Cardiac septum (tissue), 1 donor: ENCODE data around the gene GNAQ. TPM values are rescaled to one million over a fixed set of nuclear protein-coding genes. Genes with fewer than 3 reads are reported as not detected.

Experiments
- DNase-seq: peaks from one replicate; pipeline ENCODE4 v3.0.0-alpha.2; 2020; ENCODE audit warnings: low spot score
- intact Hi-C: fragments of 100-400 bp; cut with DNase I; formaldehyde crosslinking; loops from one replicate; pipeline ENCODE4 v1.14.0; 2022
- total RNA-seq: library from RNA; stranded (reverse); fragmentation: NEBNext Ultra II Directional; extraction: Animal tissue kit (Norgen Biotek cat#: 25700); gene quantifications from one replicate; pipeline ENCODE4 v1.2.1, GENCODE V29; 2021
- donor health status: DM: no; HTN: no; CAD: no.

GNAQ gene
- total RNA-seq, 1 donor from 2014 or later, result 14.8 TPM

DNA sequence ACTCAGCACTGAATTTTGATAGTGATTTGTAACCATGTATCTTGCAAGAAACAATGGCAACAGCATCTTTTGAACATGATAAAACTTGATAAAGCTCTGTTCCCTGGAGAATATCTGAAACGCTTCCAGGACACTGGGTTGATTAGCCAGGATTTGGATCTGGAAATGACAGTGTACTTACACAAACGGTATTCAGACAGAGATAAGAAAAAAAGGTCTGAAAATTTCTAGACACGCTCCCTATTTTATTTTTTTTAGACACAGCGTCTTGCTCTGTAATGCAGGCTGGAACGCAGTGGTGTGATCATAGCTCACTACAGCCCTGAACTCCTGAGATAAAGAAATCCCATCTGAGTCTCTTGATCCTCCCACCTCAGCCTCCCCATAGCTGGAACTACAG lies 109.0 kb downstream of the GNAQ start:
- intact Hi-C loops, result no loop called here
- DNase-seq, result no peak

DNA sequence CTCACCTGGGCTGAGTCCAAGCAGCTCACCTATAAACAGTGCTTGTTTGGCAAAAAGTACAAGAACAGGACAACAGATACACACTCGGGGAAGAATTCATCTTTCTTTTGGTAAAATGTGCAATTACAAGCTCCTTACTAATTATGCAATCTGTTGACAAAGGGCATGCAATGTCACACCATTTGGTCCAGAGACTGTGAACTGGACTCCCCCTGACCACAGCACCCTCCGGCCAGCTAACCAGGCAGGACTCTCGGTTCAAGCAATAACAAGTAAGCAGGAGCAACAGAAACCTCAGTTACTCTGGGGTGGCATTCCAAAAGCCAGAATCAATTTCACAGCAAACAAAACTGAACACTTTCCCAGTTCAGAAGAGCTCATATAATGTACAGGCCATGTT lies 113.8 kb downstream of the GNAQ start:
- DNase-seq, result no peak
- intact Hi-C loops, result no loop called here

DNA sequence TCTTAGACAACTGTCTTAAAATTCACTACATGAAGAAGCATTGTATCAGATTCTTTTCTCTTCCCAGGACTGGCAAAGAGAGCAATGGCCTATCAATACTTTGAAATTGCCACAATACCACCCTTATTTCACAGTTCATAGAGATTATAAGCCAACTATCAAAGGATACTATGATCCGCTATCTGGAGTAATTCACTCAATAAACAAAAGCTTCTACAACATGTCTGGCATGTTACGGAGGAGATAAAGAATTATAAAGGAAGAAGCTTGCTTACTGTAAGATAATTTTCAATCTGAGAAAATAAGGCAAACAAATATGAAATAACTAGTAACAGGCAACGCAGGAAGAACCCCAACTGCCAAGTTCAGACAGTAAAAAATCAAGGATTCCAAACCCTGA lies 114.8 kb downstream of the GNAQ start:
- DNase-seq, result no peak
- intact Hi-C loops, result no loop called here

DNA sequence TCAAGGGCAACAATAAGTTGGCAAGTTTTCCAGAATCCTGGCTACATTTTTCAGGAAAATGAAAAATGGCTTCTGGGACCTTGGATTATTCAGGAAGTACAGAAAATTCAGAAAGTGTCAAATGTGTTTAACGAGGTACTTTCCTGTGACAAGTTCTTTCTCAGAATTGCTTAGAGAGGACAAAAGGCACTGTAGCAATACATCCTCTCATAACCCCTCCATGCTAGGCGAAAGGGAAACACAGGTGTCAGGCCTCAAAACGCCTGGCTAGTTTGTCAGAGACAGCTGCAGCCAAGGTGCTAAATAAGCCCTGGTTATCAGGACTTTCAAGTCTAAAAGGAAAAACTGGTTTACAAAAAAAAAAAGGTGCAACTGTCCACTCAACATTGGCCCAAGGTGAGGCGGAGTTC lies 115.2 kb downstream of the GNAQ start:
- intact Hi-C loops, result no loop called here
- no peak for DNase-seq

DNA sequence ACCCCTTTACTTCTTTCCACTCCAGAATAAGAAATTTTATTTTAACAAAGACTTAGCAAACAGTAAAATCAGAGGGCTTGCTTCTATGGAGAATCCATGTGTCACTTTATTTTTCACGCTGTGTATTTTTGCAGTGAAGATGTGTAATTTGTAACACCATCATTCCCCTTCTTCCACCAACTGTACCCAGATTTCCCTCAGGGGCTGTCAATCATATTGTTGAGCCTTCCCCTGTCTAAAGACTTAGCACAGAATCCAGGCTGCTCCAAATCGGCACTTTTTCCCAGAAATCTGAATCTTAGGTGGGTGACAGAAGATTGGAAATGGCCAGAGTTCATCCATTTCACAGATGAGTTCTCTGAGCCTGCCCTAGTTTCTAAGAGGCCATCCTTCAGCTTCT lies 115.9 kb downstream of the GNAQ start:
- intact Hi-C loops, result no loop called here
- DNase-seq, result no peak

DNA sequence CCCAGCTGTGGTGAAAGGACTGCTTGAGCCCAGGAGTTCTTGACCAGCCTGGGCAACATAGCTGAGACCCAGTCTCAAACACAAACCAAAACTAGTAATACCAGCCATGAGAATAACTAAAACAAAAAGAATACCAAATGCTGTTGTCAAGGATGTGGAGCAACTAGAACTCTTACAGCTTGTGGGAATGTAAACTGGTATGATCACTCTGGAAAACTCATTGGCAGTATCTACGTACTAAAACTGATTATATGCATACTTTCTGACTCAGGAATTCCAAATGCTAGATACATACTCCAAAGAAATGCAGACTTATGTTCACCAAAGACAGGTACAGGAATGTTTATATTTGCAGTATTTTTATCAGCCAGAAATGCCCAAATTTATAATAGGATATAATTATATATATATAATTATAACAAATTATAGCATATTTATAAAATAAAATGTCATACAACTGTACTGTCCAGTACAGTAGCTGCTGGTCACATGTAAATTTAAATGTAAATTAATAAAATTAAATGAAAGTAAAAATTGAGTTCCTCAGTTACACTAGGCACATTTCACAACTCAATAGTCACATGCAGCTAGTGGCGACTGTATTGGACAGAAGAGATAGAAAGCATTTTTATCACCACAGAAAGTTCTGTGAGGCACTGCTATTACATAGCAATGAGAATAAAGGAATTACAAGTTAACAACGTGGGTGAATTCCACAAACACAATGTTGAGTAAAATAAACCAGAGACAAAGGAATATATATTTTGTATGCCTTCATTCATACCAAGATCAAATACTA lies 118.5 kb downstream of the GNAQ start:
- DNase-seq, result no peak
- intact Hi-C loops, result no loop called here

DNA sequence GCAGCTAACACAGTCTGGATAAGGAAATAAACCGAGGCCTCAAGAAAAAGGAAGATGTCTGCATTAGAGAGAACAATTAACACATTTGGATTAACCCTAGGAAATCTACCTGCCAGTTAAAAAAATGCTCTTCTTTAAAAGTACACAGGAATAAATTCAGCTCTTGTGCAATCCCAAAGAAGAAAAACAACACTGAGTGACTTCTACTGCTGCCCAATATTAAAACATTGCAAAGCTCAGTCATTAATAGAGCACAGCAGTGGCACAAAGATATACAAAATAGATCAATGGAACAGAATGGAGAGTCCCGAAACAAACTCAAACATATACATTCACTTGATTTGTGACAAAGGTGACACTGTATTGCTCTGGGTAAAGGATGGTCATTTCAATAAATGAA lies 119.7 kb downstream of the GNAQ start:
- intact Hi-C loops, result loop anchor here (2.0 kb wide), 1 partner anchor 65 kb away; no protein-coding TSS in a partner anchor
- no peak for DNase-seq

DNA sequence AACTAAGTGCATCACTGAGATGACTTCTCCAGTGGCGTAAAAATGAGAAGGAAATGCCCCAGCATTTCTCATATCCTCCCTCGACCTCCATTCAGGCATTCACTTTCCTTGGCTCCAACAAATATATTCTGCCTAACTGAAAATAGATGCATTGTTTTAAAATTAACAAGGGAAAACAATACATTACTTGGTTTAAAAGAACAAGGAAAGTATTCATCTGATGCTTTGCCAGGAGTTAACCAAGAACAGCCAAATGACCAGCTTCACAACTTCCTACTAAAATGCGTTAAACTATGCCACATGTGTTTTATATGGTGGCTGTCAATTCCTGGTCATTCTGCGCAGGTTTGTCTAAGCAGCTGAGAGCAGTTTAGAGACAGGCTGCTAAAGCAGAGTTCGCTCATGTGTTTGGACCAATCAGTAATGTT lies 121.4 kb downstream of the GNAQ start:
- intact Hi-C loops, result loop anchor here (2.0 kb wide), 1 partner anchor 63 kb away; no protein-coding TSS in a partner anchor

DNA sequence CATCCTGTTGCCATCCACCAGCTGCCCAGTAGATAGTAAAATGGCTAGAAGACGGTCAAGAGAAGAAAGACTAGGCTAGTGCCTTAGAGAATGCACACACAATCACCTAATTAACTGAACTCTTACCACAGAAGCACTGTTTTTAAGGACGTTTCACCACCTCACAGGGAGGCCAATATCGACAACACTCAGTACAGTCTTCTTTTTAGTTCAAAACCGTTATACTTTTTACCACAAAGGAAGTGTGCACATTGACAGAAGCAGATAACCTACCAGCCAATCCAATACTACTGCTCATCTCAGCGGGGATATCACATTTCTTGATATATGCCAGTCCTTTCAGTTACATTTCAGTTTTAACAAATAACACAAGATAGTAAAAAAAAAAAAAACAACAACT lies 122.3 kb downstream of the GNAQ start:
- no peak for DNase-seq
- intact Hi-C loops, result no loop called here

More for the DNA sequence above, 121.4 kb downstream of the GNAQ start:
- DNase-seq, result no peak

DNA sequence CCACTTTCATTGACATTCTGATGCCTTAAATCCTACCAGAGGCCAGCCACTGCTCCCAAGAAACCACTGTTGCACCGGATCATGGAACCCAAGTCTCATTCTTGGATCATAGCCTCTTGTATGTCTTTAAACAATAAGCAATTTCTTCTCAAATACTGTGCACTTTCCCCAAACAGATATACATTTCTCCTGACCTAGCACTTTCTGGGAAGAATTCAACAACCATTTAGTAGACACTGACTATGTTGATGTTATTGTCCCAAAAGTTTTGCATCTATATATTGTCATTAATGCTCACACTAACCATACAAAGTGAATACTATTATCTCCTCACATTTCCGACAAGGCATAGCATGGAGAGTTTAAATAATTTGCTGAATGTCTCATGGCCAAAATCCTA lies 123.3 kb downstream of the GNAQ start:
- DNase-seq, result no peak
- intact Hi-C loops, result no loop called here

DNA sequence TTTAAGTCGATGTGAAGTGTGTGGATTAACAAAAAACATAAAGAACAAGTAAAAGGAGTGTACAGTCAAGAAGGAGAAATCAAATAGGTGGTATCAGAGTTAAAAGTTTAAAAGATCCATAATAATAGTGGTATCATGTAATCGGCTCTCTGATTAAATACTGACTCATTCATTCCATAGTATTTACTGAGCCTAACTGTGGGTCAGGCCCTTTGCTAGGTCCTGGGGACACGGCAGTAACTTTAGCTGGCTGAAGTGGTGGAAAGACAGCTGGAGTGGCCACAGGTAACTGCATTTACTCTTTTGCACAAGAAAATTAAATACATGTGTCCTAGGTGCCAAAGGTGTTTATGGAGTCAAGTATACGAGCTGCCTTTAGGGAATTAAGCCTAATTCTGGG lies 124.0 kb downstream of the GNAQ start:
- DNase-seq, result no peak
- intact Hi-C loops, result no loop called here

DNA sequence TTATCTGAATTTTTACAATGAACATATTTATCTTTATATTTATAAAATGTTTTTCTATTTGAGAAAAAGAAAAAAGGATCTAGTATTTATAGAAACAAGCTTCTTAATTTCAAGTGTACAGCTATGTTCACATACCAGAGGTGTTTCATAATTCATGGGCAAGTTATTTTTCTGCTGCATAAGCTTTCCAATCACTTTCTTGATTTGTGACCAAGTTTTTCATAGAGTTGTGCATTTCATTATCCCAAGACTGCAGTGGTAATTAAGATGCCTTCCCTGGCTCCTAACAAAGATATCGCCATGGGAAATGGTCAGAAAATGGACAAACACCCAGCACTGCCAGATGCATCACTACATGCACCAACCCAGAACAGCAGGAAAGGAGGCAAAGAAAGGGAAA lies 124.6 kb downstream of the GNAQ start:
- no peak for DNase-seq
- intact Hi-C loops, result no loop called here

DNA sequence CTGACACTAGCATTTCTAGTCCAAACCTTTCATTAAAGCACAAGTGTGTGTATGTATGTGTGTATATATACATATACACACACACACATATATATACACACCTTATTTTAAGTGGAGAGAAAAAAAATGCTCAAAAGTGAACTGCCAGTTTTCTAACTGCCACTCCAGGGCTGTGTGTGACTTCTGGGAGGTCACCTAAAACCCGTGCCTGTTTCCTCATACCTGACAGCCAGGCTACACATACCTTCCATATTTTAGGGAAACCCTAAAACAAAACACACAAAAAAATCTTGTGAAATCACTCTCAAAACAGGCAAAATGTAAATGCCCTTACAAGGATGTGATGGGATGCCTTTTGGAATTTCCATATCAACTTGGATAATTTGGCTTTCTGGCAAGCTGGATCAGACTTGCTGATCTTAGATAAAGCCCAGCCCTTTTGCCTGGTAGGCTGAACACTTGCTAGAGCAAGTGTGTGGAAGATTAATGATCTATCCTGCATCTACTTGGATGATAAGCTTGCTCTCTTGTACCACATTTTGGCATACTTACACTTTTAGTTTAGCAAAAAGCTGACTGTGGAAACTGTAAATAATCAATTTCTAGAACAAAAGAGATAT lies 127.8 kb downstream of the GNAQ start:
- DNase-seq, result no peak
- intact Hi-C loops, result no loop called here

DNA sequence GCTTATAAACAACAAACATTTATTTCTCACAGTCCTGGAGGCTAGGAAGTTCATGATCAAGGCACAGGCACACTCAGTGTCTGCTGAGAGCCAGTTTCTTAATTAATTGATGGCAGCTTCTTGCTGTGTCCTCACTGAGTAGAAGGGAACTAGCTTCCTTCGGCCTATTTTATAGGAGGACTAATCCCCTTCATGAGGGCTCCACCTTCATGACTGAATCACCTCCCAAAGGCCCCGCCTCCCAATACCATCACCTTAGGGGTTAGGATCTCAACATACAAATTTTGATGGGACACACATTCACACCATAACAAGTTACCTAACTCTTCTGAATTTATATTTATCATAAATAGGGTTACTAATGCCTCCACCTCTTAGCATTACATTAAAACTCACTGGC lies 129.8 kb downstream of the GNAQ start:
- intact Hi-C loops, result no loop called here
- no peak for DNase-seq

DNA sequence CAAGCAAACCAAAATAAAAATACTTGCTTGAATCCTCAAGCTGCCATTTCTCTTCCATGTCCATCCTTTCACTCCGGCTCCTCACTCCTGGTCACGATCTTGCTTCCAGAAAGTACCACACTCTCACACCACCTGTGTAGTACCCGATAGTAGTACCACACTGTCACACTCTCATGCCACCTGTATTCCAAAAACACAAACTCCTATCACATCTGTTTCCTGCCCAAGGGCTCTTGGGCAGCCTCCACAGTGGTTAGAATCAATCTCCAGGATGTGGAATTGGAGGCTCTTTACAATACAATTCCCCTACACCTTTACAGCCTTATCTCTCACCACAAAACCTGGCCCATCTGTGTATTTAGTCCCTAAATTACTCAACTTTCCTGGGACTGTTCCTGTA lies 130.6 kb downstream of the GNAQ start:
- intact Hi-C loops, result no loop called here
- DNase-seq, result no peak

DNA sequence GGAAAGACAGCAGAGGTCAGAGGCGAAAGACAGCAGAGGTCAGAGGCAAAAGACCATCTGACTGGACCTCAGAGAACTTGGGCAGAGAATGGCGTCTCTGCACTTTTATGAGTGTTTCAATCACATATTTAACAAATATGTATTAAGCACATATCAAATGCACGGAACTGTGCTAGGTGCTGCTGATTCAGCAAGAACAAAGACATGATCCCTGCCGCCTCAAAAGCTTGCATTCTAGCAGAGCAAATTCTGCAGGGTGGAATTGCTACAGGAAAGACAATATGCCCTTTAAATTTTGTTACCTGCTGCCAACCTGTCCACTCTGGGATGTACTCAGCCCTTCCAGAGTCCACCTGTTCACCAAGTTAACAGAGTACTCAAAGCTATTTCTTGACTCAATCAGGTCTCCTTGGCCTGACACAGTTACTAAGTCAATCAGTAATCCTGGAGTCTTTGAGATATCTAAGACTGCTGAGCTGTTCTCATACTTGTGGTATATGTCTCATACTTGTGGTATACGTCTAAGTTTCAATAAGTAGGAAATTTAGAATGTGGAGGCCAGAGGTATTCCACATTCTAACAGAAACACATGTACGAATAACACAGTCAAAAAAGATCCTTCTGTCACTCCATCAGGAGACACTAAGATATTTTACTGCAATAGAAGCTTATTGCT lies 131.8 kb downstream of the GNAQ start:
- DNase-seq, result no peak
- intact Hi-C loops, result no loop called here

DNA sequence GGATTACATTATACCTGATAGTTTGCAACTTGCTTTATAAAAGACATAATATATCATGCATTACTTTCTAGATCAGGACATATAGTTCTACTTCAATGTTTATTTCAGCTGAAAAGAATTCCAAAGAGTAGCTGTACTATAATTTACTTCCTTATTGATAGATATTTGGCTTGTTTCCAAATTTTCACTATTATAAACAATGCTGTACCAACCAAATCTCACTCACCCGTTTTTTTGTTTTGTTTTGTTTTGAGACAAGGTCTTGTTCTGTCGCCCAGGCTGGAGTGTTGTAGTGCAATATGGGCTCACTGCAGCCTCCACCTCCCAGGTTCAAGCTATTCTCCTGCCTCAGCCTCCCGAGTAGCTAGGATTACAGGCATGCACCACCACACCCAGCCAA lies 132.7 kb downstream of the GNAQ start:
- no peak for DNase-seq
- intact Hi-C loops, result no loop called here

DNA sequence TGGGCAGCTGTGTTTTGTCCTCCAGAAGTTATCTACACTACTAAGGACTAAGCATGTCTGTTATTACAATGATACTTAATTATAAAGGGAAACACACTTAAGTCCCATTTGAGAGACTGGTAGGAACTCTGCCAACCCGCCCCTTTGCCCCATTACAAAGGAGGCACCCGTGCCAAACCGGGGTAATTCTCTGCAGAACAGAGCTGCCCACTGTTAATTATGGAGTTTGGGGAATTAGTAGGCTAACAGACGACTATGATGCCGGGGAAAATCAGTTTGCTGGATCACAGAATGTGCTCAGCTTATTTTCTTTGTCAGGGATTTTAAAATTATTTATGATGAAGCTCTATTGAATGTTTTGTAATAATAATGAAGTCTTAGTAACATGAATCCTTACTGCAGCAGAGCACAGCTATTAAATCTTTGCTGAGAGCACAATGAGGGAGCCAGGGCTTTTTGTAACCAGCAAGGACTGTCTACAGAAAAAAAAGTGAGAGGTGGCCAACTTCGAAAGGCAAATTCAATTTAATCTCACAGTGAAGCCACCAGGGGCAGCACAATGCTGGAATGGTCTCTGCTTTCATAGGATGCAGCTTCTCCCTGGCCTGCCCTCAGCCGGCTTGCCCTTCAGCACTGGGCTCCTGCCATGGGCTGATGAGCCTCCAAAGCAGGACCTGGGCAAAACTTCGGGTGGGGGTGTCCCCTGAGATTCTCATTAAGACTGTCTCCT lies 134.5 kb downstream of the GNAQ start:
- intact Hi-C loops, result no loop called here
- DNase-seq, result no peak

DNA sequence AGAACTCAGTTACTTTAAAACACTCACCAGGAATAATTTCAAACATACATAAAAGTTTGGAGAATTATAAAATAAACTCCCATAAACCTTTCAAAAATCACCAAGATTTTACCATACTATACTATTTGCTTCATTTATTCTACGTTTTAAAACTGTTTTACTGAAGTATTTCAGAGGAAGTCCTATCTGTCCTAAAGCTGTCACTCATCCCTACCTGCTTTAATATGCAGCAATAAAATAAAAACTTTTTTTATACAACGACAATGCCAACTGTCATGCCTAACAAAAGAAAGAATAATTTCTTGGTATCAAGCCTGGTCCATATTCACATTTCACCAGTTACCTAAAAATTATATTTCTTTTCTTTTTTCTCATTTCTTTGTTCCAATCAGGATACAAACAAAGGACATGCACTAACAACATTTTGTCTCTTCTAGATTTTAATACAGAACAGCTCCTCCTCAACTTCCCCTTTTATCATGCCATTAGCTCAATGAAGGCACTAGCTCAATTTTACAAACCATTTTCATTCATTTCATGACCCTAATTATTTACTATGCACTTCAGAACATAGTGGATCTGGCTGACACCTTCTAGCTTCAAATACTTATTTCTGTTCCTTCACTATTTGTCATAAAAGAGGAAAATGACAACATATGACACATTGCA lies 135.2 kb downstream of the GNAQ start:
- DNase-seq, result no peak
- intact Hi-C loops, result no loop called here

DNA sequence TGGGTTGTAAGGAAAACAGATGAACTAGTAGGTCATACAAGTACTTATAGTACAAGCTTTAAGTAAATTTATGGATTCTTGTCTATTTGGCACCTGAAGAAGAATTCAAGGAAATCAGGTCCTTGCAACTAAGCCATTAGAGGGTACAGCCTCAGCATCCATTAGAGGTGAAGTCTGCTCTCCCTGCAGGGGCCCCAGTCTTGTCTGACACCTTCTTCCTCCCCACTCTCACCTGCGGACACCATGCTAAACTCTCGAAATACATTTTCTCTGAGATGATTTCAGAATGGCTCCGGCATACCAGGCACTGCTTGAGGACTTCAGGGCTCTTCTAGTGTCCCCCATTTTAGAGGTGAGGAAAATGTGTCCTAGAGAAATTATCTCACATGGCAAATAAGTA lies 137.9 kb downstream of the GNAQ start:
- intact Hi-C loops, result no loop called here
- no peak for DNase-seq
